ENCODE results near the gene FTCD. TPM values are rescaled to one million over a fixed set of nuclear protein-coding genes. Genes with fewer than 3 reads are reported as not detected.
A peak's percentile ranks its signal among the peaks of the same experiment; 100 is the strongest.

FTCD gene
- total RNA-seq, 1 donor, result 0.36 TPM

- Histone ChIP-seq H3K79me2 (ENCODE audit: insufficient read depth, low read length) (peaks cover 65% of the 10 kb centered on the region), H3K9me3 (ENCODE audit: low read depth, low read length) (no peaks in the 10 kb centered on the region), H4K20me1 (ENCODE audit: insufficient read depth, low read length) (peaks cover 30% of the 10 kb centered on the region), H3K27me3 (ENCODE audit: insufficient read depth, low read length) (no peaks in the 10 kb centered on the region), H3K36me3 (ENCODE audit: insufficient read depth, low read length) (peaks cover 24% of the 10 kb centered on the region), H3K4me3 (ENCODE audit: insufficient read depth, low read length) (peak overlapping the region; percentile 86), H2AFZ (ENCODE audit: low read length) (no peak overlapping the region), H3K4me2 (ENCODE audit: insufficient read depth, low read length) (peak overlapping the region; percentile 84), H3K27ac (ENCODE audit: low read depth, low read length) (peak overlapping the region; percentile 74), H3K4me1 (ENCODE audit: insufficient read depth, low read length) (peaks cover 26% of the 10 kb centered on the region)
- no peak for TF ChIP-seq CTCF (IDR thresholded peaks at IDR 0.05; ENCODE audit: extremely low read depth, low read depth, low read length)
- peak; percentile 89 for DNase-seq (ENCODE audit: insufficient read length, low spot score, missing footprints)
Observed at GRCh38 chr21:46098303-46099141, 56.9 kb downstream of the FTCD start.

- Histone ChIP-seq H3K4me2 (ENCODE audit: insufficient read depth, low read length) (peak within 1 kb of the TSS; percentile 84), H3K9me3 (ENCODE audit: low read depth, low read length) (no peaks in the 10 kb centered on the region), H3K4me3 (ENCODE audit: insufficient read depth, low read length) (peak within 1 kb of the TSS; percentile 86), H3K27me3 (ENCODE audit: insufficient read depth, low read length) (no peaks in the 10 kb centered on the region), H2AFZ (ENCODE audit: low read length) (no peak within 1 kb of the TSS), H4K20me1 (ENCODE audit: insufficient read depth, low read length) (peaks cover 23% of the 10 kb centered on the region), H3K79me2 (ENCODE audit: insufficient read depth, low read length) (peaks cover 56% of the 10 kb centered on the region), H3K27ac (ENCODE audit: low read depth, low read length) (peak within 1 kb of the TSS; percentile 74), H3K4me1 (ENCODE audit: insufficient read depth, low read length) (peaks cover 30% of the 10 kb centered on the region), H3K36me3 (ENCODE audit: insufficient read depth, low read length) (peaks cover 24% of the 10 kb centered on the region)
- peak; percentile 99 for DNase-seq (ENCODE audit: insufficient read length, low spot score, missing footprints)
- TF ChIP-seq CTCF (IDR thresholded peaks at IDR 0.05; ENCODE audit: extremely low read depth, low read depth, low read length), result no peak
Observed at GRCh38 chr21:46097336-46098293, 57.8 kb downstream of the FTCD start, which contains the start of gene COL6A2. TSS of gene COL6A2 (plus strand) at chr21:46098112.

GRCh38 chr21:46096596-46097335, 58.6 kb downstream of the FTCD start:
- Histone ChIP-seq H3K27ac (ENCODE audit: low read depth, low read length) (peak overlapping the region; percentile 69), H3K4me1 (ENCODE audit: insufficient read depth, low read length) (peaks cover 36% of the 10 kb centered on the region), H3K4me2 (ENCODE audit: insufficient read depth, low read length) (peak overlapping the region; percentile 84), H3K27me3 (ENCODE audit: insufficient read depth, low read length) (no peaks in the 10 kb centered on the region), H3K36me3 (ENCODE audit: insufficient read depth, low read length) (peaks cover 18% of the 10 kb centered on the region), H3K9me3 (ENCODE audit: low read depth, low read length) (no peaks in the 10 kb centered on the region), H3K79me2 (ENCODE audit: insufficient read depth, low read length) (peaks cover 47% of the 10 kb centered on the region), H2AFZ (ENCODE audit: low read length) (no peak overlapping the region), H3K4me3 (ENCODE audit: insufficient read depth, low read length) (peak overlapping the region; percentile 86), H4K20me1 (ENCODE audit: insufficient read depth, low read length) (peaks cover 19% of the 10 kb centered on the region)
- TF ChIP-seq CTCF (IDR thresholded peaks at IDR 0.05; ENCODE audit: extremely low read depth, low read depth, low read length), result no peak
- DNase-seq (ENCODE audit: insufficient read length, low spot score, missing footprints), result peak; percentile 54
